ENCODE results near the gene ULBP2. TPM values are rescaled to one million over a fixed set of nuclear protein-coding genes. Genes with fewer than 3 reads are reported as not detected.

ULBP2 gene
- polyA plus RNA-seq, 2 of the 4 experiments (the other 2 are of a cell fraction), result 2.7 to 4.5 TPM

DNA sequence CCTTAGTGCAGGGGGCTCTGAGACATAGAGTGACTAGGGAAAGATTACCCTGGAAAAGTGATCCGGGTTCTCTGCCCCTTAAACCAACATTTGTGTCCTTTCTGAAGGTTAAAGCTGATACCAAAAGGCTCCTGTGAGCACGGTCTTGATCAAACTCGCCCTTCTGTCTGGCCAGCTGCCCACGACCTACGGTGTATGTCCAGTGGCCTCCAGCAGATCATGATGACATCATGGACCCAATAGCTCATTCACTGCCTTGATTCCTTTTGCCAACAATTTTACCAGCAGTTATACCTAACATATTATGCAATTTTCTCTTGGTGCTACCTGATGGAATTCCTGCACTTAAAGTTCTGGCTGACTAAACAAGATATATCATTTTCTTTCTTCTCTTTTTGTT, 6.8 kb downstream of the ULBP2 start:
- CTCF ChIA-PET, result interaction anchor here (1.7 kb wide), 1 partner anchor 867 kb away, joined by 3 read pairs; no protein-coding TSS in a partner anchor

DNA sequence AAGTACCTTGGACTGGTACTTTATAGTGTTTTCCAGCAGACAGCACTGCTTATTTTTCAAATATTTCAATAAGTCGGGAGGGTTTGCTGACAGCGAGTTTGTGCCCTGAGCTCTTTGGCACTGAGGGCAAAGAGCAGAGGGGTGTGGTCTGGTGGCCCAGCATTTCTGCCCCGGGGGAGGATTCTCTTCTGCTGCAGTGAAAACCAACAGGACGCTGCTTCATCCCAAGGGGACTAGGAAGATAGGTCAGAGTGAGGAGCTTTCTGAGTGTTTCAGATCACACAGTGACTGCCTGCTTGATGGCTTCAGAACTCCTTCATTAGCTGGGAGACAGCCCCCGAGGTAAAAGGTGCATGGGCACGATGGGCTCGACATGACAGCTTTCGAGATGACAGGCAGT, 8.6 kb downstream of the ULBP2 start:
- Histone ChIP-seq H3K4me1 (0 out of 3 replicates have a peak, but pooled peaks cover 3% of the 10 kb centered on the region), H3K4me3 (no peak overlapping the region), H3K27ac (no peak overlapping the region), H3K4me2 (0 out of 3 replicates have a peak overlapping the region, but pooled peaks have one; percentile 19), H3K9me3 (no peaks in the 10 kb centered on the region)
- 10% methylated on average over 8 of the region's 8 CpGs for WGBS (ENCODE audit: missing lambda C conversion rate)
- no peak for FAIRE-seq
- ChIA-PET POLR2A (no interaction called here), CTCF (interaction anchor here (1.3 to 1.5 kb wide), 2 partner anchors 9 to 20 kb away, joined by 4 read pairs; no protein-coding TSS in a partner anchor)
- DNase-seq (ENCODE audit: low read depth in 1 of 2, low spot score in 1 of 2), result no peak
- TF ChIP-seq, protein P1, sequence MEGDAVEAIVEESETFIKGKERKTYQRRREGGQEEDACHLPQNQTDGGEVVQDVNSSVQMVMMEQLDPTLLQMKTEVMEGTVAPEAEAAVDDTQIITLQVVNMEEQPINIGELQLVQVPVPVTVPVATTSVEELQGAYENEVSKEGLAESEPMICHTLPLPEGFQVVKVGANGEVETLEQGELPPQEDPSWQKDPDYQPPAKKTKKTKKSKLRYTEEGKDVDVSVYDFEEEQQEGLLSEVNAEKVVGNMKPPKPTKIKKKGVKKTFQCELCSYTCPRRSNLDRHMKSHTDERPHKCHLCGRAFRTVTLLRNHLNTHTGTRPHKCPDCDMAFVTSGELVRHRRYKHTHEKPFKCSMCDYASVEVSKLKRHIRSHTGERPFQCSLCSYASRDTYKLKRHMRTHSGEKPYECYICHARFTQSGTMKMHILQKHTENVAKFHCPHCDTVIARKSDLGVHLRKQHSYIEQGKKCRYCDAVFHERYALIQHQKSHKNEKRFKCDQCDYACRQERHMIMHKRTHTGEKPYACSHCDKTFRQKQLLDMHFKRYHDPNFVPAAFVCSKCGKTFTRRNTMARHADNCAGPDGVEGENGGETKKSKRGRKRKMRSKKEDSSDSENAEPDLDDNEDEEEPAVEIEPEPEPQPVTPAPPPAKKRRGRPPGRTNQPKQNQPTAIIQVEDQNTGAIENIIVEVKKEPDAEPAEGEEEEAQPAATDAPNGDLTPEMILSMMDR (IDR thresholded peaks at IDR 0.05), result no peak
- TF ChIP-seq CHD4 (IDR thresholded peaks at IDR 0.05; ENCODE audit: borderline replicate concordance) (no peak), EP300 (IDR thresholded peaks at IDR 0.05) (no peak), JUNB (IDR thresholded peaks at IDR 0.05) (no peak), POLR2AphosphoS2 (conservative IDR thresholded peaks at IDR 0.05; ENCODE audit: low read length) (no peak), NFE2L2 (conservative IDR thresholded peaks at IDR 0.05; ENCODE audit: low read length) (no peak), HEYL (CRISPR knock-in tag; IDR thresholded peaks at IDR 0.05) (no peak), RCOR1 (IDR thresholded peaks at IDR 0.05; ENCODE audit: low read depth, low read length) (no peak), RFX5 (IDR thresholded peaks at IDR 0.05) (no peak), MYC (IDR thresholded peaks at IDR 0.05; ENCODE audit: borderline replicate concordance, low read length) (no peak), ZNF302 (CRISPR knock-in tag; IDR thresholded peaks at IDR 0.05) (no peak), ZFP36 (IDR thresholded peaks at IDR 0.05; ENCODE audit: borderline replicate concordance, partially characterized antibody) (no peak), KDM1A (IDR thresholded peaks at IDR 0.05; ENCODE audit: low read depth) (no peak), HOXB13 (CRISPR knock-in tag; IDR thresholded peaks at IDR 0.05; ENCODE audit: low read depth) (no peak), HOXA7 (CRISPR knock-in tag; IDR thresholded peaks at IDR 0.05) (no peak), FOXS1 (CRISPR knock-in tag; IDR thresholded peaks at IDR 0.05) (no peak)
- TF ChIP-seq, protein P2, sequence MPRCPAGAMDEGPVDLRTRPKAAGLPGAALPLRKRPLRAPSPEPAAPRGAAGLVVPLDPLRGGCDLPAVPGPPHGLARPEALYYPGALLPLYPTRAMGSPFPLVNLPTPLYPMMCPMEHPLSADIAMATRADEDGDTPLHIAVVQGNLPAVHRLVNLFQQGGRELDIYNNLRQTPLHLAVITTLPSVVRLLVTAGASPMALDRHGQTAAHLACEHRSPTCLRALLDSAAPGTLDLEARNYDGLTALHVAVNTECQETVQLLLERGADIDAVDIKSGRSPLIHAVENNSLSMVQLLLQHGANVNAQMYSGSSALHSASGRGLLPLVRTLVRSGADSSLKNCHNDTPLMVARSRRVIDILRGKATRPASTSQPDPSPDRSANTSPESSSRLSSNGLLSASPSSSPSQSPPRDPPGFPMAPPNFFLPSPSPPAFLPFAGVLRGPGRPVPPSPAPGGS (IDR thresholded peaks at IDR 0.05), result no peak
- TF ChIP-seq, protein P3, sequence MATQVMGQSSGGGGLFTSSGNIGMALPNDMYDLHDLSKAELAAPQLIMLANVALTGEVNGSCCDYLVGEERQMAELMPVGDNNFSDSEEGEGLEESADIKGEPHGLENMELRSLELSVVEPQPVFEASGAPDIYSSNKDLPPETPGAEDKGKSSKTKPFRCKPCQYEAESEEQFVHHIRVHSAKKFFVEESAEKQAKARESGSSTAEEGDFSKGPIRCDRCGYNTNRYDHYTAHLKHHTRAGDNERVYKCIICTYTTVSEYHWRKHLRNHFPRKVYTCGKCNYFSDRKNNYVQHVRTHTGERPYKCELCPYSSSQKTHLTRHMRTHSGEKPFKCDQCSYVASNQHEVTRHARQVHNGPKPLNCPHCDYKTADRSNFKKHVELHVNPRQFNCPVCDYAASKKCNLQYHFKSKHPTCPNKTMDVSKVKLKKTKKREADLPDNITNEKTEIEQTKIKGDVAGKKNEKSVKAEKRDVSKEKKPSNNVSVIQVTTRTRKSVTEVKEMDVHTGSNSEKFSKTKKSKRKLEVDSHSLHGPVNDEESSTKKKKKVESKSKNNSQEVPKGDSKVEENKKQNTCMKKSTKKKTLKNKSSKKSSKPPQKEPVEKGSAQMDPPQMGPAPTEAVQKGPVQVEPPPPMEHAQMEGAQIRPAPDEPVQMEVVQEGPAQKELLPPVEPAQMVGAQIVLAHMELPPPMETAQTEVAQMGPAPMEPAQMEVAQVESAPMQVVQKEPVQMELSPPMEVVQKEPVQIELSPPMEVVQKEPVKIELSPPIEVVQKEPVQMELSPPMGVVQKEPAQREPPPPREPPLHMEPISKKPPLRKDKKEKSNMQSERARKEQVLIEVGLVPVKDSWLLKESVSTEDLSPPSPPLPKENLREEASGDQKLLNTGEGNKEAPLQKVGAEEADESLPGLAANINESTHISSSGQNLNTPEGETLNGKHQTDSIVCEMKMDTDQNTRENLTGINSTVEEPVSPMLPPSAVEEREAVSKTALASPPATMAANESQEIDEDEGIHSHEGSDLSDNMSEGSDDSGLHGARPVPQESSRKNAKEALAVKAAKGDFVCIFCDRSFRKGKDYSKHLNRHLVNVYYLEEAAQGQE (IDR thresholded peaks at IDR 0.05), result no peak
- TF ChIP-seq, protein P4, sequence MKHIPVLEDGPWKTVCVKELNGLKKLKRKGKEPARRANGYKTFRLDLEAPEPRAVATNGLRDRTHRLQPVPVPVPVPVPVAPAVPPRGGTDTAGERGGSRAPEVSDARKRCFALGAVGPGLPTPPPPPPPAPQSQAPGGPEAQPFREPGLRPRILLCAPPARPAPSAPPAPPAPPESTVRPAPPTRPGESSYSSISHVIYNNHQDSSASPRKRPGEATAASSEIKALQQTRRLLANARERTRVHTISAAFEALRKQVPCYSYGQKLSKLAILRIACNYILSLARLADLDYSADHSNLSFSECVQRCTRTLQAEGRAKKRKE (CRISPR knock-in tag; IDR thresholded peaks at IDR 0.05; ENCODE audit: low read depth), result no peak
- no peak for ATAC-seq

More for the DNA sequence above, 6.8 kb downstream of the ULBP2 start:
- POLR2A ChIA-PET, result no interaction called here
- Histone ChIP-seq H3K4me2 (no peak overlapping the region), H3K4me1 (0 out of 3 replicates have a peak, but pooled peaks cover 3% of the 10 kb centered on the region), H3K9me3 (no peaks in the 10 kb centered on the region), H3K4me3 (no peak overlapping the region), H3K27ac (no peak overlapping the region)
- WGBS (ENCODE audit: missing lambda C conversion rate), result 40% methylated on average over 5 of the region's 5 CpGs
- DNase-seq (ENCODE audit: low read depth in 1 of 2, low spot score in 1 of 2) (no peak), ATAC-seq (no peak), FAIRE-seq (no peak)
- no peak for TF ChIP-seq TFCP2L1 (CRISPR knock-in tag; IDR thresholded peaks at IDR 0.05)
